Stimulated activated CD4-positive, alpha-beta T cell treated with anti-CD3 and anti-CD28 coated beads, TNF-alpha, amount 100 ng/mL, for 48 hours (primary cell): ENCODE data around the gene DDX5.

Experiments
- DNase-seq, 3 donors: peaks; one replicate each; pipeline ENCODE4 v3.0.0-alpha.2; 2020; ENCODE audit warnings: low read depth in 3 of 3

DDX5 gene

DNA sequence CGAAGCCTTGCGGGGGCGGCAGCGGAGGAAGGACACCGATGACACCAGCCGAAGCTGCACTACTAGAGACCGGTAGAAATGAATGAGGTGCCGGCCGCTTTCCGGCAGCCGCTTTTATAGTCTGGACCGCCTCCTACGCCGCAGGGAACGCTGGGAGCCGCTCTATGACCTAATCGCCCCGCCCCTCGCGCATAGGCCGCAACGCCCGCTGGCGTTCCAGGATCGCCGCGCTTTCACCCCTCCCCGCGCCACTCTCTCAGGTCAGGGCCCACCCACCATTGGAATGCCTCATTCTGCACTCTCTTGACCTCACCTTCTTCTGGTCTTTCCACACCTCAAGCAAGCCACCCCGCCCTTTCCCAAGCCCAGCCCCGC lies at the start of gene DDX5:
Gene DDX5 (minus strand): TSS at position 89 of the 375 bp plus-strand sequence. CDS start 170 bp downstream, outside the sequence.
- peak; percentile 94 to 98 (median 96) for DNase-seq

- no peak for DNase-seq
These were observed 49.2 kb upstream of the DDX5 start for GRCh38 chr17:64555281-64555680.

DNA sequence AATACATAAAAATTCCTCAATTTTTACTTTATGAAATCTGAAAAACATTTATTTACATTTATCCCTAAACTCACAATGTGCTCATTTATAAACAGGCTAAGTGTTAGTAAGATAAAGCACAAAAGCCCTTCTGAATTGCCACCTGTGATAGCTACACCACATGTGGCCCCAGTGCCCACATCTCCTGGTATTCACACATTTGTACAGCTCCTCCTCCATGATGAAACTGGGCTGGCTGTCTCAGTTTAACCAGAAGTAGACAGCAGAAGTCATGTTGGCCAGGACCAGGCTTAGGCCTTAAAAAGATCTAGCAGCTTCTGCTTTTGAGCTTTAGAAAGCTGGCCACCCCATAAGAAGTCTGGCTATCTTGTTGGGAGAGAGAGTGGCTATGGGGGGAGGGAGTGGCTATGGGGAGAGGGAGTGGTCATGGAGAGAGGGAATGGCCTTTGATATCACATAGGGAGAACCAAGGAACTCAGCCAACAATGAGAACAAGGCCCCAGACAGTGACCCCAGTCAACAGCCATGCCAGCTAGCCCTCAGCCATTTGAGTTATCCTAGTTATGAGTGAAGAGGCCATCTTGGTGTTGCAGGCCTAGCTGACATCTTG lies 48.0 kb upstream of the DDX5 start:
- DNase-seq = no peak

DNA sequence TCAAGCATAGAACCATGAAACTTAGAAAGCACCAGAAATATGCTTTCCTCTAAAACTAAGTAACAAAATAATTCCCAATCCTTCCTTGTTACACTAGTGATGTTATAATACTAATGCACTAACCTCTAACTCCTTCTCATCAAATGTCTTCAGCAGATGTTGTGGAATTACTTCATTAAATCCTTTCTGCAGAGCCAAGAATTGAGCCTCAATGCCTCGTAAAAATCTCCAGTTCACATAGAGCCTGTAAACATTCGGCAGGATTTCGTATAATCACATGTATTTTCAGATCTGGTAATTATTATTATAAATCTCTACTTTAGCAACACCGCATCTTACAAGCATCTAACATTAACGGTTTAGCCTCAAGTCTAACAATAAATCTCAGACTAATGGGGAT lies 45.4 kb upstream of the DDX5 start:
- no peak for DNase-seq

GRCh38 chr17:64547319-64547718 lies 41.2 kb upstream of the DDX5 start:
- DNase-seq = no peak

DNA sequence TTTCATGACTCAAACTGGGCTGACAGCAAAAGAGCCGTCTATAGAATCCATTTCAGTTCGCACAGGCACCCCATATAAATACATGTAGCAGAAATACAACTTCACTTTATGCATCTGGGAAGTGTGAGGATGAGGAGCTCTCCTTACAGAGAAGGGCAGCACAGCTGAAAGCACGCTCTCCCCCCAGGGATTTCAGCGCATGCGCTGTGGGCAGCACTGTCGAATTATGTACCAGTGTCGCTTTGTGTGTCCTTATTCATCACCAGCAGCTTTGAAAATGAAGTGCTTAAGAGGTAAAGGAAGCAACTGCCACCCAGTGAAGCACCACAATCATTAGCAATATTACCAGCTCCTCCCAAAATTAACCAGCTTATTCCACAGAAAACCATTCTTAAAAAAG lies 40.6 kb upstream of the DDX5 start:
- DNase-seq = no peak

DNA sequence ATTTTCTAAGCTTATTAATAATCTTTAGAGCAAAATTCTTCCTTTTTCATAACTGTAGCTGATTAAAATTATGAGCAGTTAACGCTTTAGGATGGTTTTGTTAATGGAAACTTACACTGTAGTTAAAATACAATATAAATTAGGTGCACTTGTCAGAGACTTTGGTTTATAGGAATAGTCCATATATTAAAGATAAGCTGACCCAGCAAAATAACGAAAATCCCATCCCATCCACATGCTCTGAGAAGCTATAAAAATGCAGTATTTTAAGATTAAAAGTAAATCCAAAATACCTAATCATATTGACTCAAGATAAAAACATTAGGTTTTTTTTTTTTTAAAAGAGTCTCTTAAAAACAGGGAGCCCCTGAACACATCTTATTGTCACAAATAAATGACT lies 38.7 kb upstream of the DDX5 start:
- no peak for DNase-seq

DNA sequence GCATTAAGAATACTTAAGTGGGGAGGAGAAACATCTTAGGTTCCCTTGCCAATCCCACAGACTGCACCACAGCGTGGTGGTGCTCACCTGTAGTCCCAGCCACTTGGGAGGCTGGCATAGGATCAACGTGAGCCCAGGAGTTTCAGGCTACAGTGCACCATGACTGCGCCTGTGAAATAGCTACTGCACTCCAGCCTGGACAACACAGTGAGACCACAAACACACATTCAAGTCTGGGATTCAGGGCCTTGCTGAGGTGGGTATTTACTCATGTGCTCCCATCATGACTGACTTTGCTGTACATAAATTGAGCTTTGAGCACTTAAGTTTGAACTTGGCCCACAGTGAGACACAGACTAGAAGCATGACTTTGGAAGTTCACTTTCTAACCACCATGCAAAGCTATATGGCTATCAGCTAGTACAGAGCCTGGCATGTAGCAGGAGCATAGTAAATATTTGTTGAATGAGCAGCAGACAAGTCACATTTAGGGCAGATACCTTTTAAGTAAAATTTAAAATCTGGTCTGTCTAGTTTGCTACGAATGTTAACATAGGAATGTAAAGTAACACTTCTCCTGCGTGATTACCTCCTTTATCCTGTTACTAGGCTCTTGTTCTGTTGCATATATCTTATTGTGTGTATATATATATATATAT lies 34.2 kb upstream of the DDX5 start:
- DNase-seq = no peak

DNA sequence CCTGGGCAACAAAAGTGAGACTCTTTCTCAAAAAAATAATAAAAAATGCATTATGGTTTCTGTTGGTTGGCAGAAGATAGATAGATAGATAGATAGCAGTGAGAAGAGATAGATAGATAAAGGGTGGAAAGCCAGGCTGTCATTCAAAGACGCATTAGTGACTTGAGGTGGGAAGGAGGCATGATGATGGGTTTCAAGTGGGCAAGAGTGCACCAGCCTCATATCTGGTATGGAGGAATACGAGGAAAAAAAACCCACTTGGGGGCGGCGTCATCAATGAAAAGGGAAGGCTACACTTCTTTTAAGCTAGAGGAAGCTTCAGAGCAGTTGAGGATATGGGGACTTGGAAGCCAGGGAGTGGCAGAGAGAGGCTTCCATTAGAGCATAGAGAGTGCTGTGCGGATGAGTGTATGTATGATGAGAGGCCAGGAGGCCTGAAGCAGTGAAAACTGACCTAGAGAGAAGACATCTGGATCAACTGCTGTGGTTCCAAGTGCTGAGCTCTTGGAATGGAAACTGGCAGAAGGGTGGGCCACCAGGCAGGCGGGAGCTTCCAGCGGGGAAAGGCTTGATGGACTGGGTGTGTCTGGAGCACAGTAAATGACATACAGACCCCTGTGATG lies 32.5 kb upstream of the DDX5 start:
- DNase-seq = no peak

DNA sequence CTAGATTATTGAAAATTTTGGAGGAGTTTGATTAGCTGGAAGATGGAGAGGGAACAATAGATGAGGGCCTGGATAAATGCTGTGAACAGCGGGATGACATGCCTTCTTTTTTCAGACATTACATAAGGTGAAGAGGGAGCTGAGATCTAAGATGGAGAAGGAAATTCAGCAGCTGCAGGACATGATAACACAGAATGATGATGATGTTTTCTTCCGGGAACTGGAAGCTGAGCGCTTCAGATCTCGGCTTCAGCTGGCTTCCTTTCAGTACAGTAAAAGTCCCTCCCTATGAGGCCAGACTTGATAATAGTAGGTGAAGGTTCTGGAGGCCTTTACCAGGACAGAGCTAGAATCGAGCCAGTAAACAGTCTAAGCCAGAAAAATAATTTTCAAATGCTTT lies 31.4 kb upstream of the DDX5 start:
- DNase-seq = no peak

- no peak for DNase-seq
These were observed 30.8 kb upstream of the DDX5 start for GRCh38 chr17:64536913-64537312.

DNA sequence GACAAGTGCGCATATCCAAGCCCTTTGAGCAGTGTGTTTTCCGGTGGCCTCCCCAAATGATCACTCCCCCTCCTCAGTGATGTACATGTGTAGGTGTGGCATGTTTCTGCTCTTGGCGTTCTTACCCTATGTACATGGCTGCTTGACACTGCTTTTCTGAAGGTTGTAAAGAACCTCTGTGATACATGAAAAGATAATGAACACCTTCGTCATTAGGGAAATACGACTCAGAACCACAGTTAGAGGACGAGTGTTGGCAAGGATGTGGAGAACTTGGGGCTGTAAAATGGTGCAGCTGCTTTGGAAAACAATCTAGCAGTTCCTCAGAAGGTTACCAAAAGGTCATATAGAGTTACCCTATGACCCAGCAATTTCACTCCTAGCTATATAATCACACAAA lies 29.3 kb upstream of the DDX5 start:
- DNase-seq = no peak

- no peak for DNase-seq
These were observed 28.1 kb upstream of the DDX5 start for GRCh38 chr17:64534187-64534586.

DNA sequence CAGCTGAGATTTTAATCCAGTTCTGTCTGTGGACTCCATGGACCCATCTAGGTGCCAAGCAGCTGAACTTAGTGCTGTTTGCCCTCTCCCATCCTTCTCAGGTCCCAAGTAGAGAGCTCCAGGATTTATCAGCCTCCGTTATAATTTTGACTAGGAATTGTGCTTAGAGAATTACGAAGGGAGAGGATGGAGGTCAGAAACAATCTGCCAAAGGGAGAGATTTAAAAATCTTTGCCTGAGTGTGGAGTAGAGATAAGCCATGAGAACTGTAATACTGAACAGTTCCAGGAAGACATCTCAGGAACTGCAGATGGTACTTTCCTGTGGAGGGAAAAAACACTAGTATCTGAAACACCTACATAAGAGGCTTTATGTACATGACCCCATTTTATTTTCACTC lies 27.7 kb upstream of the DDX5 start:
- no peak for DNase-seq

DNA sequence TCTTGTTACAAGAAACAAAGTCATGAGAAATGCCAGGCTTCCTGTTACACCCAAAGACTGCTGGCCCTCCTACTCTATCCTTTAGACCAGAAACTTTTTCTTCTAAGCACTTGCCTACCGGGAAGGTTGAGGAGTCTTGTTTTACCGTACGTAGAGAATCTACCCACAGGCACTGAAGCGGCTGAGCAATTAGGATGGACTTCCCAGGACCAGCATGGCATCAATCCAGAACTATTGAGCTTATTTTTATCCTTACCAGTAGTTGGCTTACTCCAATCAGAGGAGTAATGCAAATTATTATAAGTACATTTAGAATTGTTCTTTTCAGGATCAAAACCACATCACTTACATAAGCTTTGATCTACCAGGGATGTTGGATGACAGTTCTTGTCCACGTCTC lies 26.3 kb upstream of the DDX5 start:
- no peak for DNase-seq

DNA sequence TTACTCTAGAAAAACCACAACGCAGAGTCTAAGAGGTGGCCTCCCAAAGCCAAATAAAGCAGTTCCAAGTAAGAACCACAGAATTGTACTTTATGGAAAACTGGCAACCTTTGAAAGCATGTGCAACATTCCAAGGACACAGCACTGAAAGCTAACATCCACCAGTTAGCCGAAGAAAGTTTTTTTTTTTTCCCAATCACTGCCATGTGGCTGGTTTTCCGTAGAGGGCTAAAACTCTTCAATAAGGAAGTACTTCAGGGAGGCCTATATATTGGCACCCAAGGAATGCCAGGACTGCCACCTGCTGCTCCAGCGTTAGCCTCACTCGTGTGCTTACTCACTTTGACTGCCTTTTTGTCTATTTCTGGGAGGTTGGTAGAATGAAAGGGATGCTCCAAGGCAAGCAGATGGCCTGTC lies 25.9 kb upstream of the DDX5 start:
- DNase-seq = no peak

- DNase-seq = no peak
These were observed 23.1 kb upstream of the DDX5 start for GRCh38 chr17:64529221-64529620.

- DNase-seq = no peak
These were observed 21.8 kb upstream of the DDX5 start for GRCh38 chr17:64527914-64528313.

DNA sequence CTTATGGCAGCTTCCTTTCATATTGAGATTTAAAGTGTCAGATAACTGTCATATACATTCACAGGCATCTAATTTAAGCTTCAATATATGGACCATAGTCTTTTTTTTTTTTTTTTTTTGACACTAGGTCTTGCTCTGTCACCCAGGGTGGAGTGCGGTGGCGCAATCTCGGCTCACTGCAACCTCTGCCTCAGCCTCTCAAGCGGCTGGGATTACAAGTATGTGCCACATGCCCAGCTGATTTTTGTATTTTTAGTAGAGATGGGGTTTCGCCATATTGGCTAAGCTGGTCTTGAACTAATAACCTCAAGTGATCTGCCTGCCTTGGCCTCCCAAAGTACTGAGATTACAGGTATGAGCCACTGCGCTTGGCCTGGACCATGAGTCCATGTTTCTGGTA lies 14.3 kb upstream of the DDX5 start:
- no peak for DNase-seq

DNA sequence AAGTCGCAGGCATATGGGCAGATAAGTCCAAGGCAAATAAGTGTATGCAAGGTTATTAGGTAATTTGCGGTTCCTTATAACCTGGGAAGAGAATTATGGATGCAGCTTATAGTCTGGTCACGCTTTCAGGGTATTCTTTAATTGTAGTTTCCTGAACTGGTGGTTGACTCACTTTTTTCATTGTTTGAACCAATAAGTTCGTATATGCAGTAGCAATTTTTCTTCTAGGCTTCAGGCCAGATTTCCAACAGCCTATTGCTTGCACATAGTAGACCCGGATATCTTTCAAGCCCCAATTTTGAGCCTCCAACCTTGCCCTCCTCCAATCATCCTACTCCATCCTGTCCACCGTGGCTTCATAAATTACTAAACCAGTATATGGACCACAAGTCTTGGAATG lies 13.5 kb upstream of the DDX5 start:
- no peak for DNase-seq

DNA sequence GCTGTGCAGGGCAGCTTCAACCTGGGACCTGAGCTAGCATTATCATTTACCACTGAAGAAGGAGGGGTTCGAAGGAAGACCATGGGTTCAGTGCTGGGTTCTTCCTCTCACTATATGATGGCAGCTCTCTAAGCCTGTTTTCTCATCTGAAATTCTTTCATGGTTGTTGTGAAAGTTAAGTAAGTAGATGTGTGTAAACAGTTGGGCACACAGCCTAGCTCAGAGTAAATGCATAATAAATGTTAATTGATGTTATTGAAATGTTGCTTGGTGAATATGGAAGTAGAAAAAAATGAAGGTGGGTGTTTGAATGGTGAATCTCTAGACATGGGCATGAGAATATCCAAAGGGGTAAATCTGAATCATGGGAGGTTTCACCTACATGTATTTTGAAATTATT lies 9.7 kb upstream of the DDX5 start:
- DNase-seq = no peak

- DNase-seq = no peak
These were observed 9.3 kb upstream of the DDX5 start for GRCh38 chr17:64515419-64515818.

DNA sequence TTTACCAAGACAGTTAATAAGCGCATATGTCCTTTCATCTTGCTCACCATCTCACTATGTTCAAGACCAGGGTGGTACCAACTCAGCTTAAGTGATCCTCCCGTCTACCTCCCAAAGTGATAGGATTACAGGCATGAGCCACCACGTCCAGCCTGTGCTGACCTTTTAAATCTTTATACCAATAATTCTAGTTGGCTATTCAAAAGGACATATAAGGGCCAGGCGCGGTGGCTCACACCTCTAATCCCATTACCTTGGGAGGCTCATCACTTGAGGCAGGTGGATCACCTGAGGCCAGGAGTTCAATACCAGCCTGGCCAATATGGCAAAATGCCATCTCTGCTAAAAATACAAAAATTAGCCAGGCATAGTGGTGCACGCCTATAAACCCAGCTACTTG lies 3.1 kb upstream of the DDX5 start:
- no peak for DNase-seq

DNA sequence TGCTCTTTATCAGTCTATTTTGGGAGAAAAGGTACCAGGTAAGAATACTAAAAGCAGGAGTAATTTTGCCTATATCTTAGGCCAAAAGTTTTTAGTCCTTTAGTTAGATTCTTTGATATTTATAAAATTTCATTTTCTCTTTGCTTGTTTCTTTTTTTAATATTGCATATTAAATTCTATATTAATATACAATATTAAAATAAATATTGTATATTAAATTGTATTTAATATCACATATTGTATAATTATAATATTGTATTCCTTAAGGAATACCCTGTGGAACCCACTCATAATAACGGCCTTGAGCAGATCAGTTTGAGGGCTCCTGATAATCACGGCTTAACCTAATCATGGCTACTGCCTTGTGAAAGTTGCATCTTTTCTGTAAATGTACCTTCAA lies 2.6 kb upstream of the DDX5 start:
- DNase-seq = no peak
